ENCODE measurements around the gene COL28A1.

DNA sequence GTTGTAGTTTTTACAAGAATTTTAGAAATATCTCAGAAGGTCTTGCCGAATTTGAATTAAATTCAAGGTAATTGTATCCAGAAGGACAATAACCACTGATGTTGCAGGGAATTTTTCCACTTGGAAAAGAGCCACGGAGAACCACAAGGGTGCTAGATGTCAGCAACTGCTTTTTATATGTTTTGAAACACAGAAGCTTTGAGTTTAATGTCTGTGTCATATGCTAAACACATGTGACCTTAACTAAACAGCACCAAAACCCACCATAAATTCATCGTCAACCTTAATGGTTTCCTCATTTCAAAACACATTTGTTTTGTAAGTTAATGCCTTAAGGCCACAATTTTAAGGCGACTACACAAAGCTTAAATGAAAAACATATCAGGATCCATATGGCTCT is 106.9 kb downstream of the COL28A1 start:
- TF ChIP-seq, protein P1, sequence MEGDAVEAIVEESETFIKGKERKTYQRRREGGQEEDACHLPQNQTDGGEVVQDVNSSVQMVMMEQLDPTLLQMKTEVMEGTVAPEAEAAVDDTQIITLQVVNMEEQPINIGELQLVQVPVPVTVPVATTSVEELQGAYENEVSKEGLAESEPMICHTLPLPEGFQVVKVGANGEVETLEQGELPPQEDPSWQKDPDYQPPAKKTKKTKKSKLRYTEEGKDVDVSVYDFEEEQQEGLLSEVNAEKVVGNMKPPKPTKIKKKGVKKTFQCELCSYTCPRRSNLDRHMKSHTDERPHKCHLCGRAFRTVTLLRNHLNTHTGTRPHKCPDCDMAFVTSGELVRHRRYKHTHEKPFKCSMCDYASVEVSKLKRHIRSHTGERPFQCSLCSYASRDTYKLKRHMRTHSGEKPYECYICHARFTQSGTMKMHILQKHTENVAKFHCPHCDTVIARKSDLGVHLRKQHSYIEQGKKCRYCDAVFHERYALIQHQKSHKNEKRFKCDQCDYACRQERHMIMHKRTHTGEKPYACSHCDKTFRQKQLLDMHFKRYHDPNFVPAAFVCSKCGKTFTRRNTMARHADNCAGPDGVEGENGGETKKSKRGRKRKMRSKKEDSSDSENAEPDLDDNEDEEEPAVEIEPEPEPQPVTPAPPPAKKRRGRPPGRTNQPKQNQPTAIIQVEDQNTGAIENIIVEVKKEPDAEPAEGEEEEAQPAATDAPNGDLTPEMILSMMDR (conservative IDR thresholded peaks at IDR 0.05; ENCODE audit: low read depth in 2 of 2), result no peak
- no peak for TF ChIP-seq POLR2AphosphoS5 (IDR thresholded peaks at IDR 0.05; ENCODE audit: low read depth)
- TF ChIP-seq EZH2phosphoT487 (IDR thresholded peaks at IDR 0.05; ENCODE audit: unreplicated experiment), result no peak
- no peak for TF ChIP-seq EZH2 (IDR thresholded peaks at IDR 0.05; ENCODE audit: low read depth, unreplicated experiment)
- TF ChIP-seq JUNB (IDR thresholded peaks at IDR 0.05; ENCODE audit: unreplicated experiment), result no peak
- TF ChIP-seq, protein P2, sequence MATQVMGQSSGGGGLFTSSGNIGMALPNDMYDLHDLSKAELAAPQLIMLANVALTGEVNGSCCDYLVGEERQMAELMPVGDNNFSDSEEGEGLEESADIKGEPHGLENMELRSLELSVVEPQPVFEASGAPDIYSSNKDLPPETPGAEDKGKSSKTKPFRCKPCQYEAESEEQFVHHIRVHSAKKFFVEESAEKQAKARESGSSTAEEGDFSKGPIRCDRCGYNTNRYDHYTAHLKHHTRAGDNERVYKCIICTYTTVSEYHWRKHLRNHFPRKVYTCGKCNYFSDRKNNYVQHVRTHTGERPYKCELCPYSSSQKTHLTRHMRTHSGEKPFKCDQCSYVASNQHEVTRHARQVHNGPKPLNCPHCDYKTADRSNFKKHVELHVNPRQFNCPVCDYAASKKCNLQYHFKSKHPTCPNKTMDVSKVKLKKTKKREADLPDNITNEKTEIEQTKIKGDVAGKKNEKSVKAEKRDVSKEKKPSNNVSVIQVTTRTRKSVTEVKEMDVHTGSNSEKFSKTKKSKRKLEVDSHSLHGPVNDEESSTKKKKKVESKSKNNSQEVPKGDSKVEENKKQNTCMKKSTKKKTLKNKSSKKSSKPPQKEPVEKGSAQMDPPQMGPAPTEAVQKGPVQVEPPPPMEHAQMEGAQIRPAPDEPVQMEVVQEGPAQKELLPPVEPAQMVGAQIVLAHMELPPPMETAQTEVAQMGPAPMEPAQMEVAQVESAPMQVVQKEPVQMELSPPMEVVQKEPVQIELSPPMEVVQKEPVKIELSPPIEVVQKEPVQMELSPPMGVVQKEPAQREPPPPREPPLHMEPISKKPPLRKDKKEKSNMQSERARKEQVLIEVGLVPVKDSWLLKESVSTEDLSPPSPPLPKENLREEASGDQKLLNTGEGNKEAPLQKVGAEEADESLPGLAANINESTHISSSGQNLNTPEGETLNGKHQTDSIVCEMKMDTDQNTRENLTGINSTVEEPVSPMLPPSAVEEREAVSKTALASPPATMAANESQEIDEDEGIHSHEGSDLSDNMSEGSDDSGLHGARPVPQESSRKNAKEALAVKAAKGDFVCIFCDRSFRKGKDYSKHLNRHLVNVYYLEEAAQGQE (IDR thresholded peaks at IDR 0.05; ENCODE audit: unreplicated experiment), result no peak
- no peak for TF ChIP-seq CREB1 (CRISPR knock-in tag; IDR thresholded peaks at IDR 0.05; ENCODE audit: low read depth)
- TF ChIP-seq, protein P3, sequence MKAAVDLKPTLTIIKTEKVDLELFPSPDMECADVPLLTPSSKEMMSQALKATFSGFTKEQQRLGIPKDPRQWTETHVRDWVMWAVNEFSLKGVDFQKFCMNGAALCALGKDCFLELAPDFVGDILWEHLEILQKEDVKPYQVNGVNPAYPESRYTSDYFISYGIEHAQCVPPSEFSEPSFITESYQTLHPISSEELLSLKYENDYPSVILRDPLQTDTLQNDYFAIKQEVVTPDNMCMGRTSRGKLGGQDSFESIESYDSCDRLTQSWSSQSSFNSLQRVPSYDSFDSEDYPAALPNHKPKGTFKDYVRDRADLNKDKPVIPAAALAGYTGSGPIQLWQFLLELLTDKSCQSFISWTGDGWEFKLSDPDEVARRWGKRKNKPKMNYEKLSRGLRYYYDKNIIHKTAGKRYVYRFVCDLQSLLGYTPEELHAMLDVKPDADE (IDR thresholded peaks at IDR 0.05), result no peak
- no peak for TF ChIP-seq ZNF331 (CRISPR knock-in tag; IDR thresholded peaks at IDR 0.05; ENCODE audit: low read depth)
- no peak for TF ChIP-seq ZNF114 (CRISPR knock-in tag; IDR thresholded peaks at IDR 0.05)
- TF ChIP-seq STAT1 (IDR thresholded peaks at IDR 0.05; ENCODE audit: unreplicated experiment), result no peak
